IMR-90 (cell line): ENCODE results near the gene STAT6. TPM values are rescaled to one million over a fixed set of nuclear protein-coding genes. Genes with fewer than 3 reads are reported as not detected.

ENCODE experiments used
- ATAC-seq: fragments of 200-7000 bp; cut with Tn5 transposase; 2 replicates; pipeline ENCODE4 v1.9.1; 2020; ENCODE audit warnings: low read depth, mild to moderate bottlenecking, moderate library complexity
- BruUV-seq: library from RNA; stranded (reverse); fragments of 400-500 nt; replicated peaks from 2 replicates; lab custom pipeline; 2021; lab: Mats Ljungman, UMichigan
- CTCF ChIA-PET: fragments of 300-600 bp; formaldehyde crosslinking; extraction: SDS; loops from one replicate; lab custom pipeline; 2021; ENCODE audit warnings: antibody characterized with exemption; lab: Yijun Ruan, JAX
- POLR2A ChIA-PET: fragments of 300-600 bp; sonication (Branson Sonifier 250); formaldehyde crosslinking; loops from one replicate; lab custom pipeline; 2022; ENCODE audit warnings: antibody characterized with exemption; ENCODE audit not compliant: unreplicated experiment; lab: Charles Lee
- DNase-seq: peaks from one replicate; pipeline ENCODE4 v3.0.0; 2013
- H2AFZ ChIP-seq: replicated peaks from 2 replicates; pipeline ENCODE3; 2013; ENCODE audit warnings: low read length, mild to moderate bottlenecking; ENCODE audit not compliant: poor library complexity
- H2AK5ac ChIP-seq: 2 replicates; pipeline ENCODE4 v1.6.1; 2013; ENCODE audit warnings: low read depth, low read length, inconsistent platforms
- H2AK9ac ChIP-seq: replicated peaks from 2 replicates; pipeline ENCODE3; 2013; ENCODE audit warnings: mild to moderate bottlenecking, low read depth, low read length, moderate library complexity; ENCODE audit not compliant: poor library complexity
- H2BK120ac ChIP-seq: 2 replicates; pipeline ENCODE4 v1.6.1; 2013; ENCODE audit warnings: low read depth, low read length, inconsistent platforms
- H2BK15ac ChIP-seq: 3 replicates; pipeline ENCODE4 v1.6.1; 2013; ENCODE audit warnings: low read depth, low read length, inconsistent platforms
- H2BK20ac ChIP-seq: 2 replicates; pipeline ENCODE4 v1.6.1; 2013; ENCODE audit warnings: low read depth, mild to moderate bottlenecking, inconsistent platforms, low read length, moderate library complexity
- H2BK5ac ChIP-seq: 2 replicates; pipeline ENCODE4 v1.6.1; 2013; ENCODE audit warnings: mild to moderate bottlenecking, low read depth, low read length, inconsistent platforms; ENCODE audit not compliant: poor library complexity, severe bottlenecking
- H3K14ac ChIP-seq: replicated peaks from 2 replicates; pipeline ENCODE4 v1.6.1; 2013; ENCODE audit warnings: low read depth, low read length, inconsistent platforms
- H3K18ac ChIP-seq: 2 replicates; pipeline ENCODE4 v1.6.1; 2013; ENCODE audit warnings: low read depth, low read length, control low read depth
- H3K23ac ChIP-seq: 2 replicates; pipeline ENCODE4 v1.6.1; 2013; ENCODE audit warnings: low read depth, low read length, inconsistent platforms
- H3K27ac ChIP-seq: 2 replicates; pipeline ENCODE4 v1.5.1; 2013; ENCODE audit warnings: mild to moderate bottlenecking, control low read depth, low read length; ENCODE audit not compliant: insufficient read depth
- H3K27me3 ChIP-seq: 2 replicates; pipeline ENCODE4 v1.6.1; 2013; ENCODE audit warnings: low read length; ENCODE audit not compliant: control insufficient read depth, insufficient read depth
- H3K36me3 ChIP-seq: 2 replicates; pipeline ENCODE4 v1.6.1; 2013; ENCODE audit warnings: low read length, mixed read lengths; ENCODE audit not compliant: control insufficient read depth, insufficient read depth
- H3K4ac ChIP-seq: 2 replicates; pipeline ENCODE4 v1.6.1; 2013; ENCODE audit warnings: low read depth, low read length, inconsistent platforms
- H3K4me1 ChIP-seq: 2 replicates; pipeline ENCODE4 v1.6.1; 2013; ENCODE audit warnings: low read length, mixed read lengths; ENCODE audit not compliant: control insufficient read depth, insufficient read depth
- H3K4me2 ChIP-seq: 2 replicates; pipeline ENCODE4 v1.6.1; 2013; ENCODE audit warnings: low read depth, mild to moderate bottlenecking, control low read depth, low read length, moderate library complexity
- H3K4me3 ChIP-seq: 2 replicates; pipeline ENCODE4 v1.5.1; 2013; ENCODE audit warnings: low read depth, mild to moderate bottlenecking, control low read depth, low read length, moderate library complexity; ENCODE audit not compliant: insufficient read depth
- H3K56ac ChIP-seq: 2 replicates; pipeline ENCODE4 v1.6.1; 2013; ENCODE audit warnings: low read length, inconsistent platforms; ENCODE audit not compliant: insufficient read depth; ENCODE audit errors: extremely low read depth
- H3K79me1 ChIP-seq, 2 experiments: 2 replicates each; pipeline ENCODE4 v1.6.1; 2013; ENCODE audit warnings: low read length in 2 of 2, inconsistent platforms in 1 of 2, low read depth in 1 of 2
- H3K9ac ChIP-seq: 2 replicates; pipeline ENCODE4 v1.6.1; 2013; ENCODE audit warnings: low read depth, low read length, control low read depth
- H3K9me1 ChIP-seq: 2 replicates; pipeline ENCODE4 v1.6.1; 2013; ENCODE audit warnings: low read length, inconsistent platforms; ENCODE audit not compliant: insufficient read depth
- H3K9me3 ChIP-seq: 2 replicates; pipeline ENCODE4 v1.6.1; 2013; ENCODE audit warnings: low read length; ENCODE audit not compliant: control insufficient read depth, insufficient read depth
- H4K20me1 ChIP-seq: 2 replicates; pipeline ENCODE4 v1.6.1; 2013; ENCODE audit warnings: low read length, inconsistent platforms; ENCODE audit not compliant: insufficient read depth
- H4K5ac ChIP-seq: 2 replicates; pipeline ENCODE4 v1.6.1; 2013; ENCODE audit warnings: mild to moderate bottlenecking, low read depth, low read length, control low read depth
- H4K8ac ChIP-seq, 2 experiments: 2 replicates each; pipeline ENCODE4 v1.6.1; 2013; ENCODE audit warnings: low read depth in 2 of 2, low read length in 2 of 2, control low read depth in 1 of 2, inconsistent platforms in 1 of 2
- H4K91ac ChIP-seq: 2 replicates; pipeline ENCODE4 v1.6.1; 2013; ENCODE audit warnings: low read depth, low read length, inconsistent platforms; ENCODE audit not compliant: insufficient read depth
- CHD1 ChIP-seq: IDR thresholded peaks from 2 replicates; pipeline ENCODE4 v1.6.1; 2012; ENCODE audit warnings: low read depth, low read length, improper control_type of control experiment
- MAZ ChIP-seq: IDR thresholded peaks from 2 replicates; pipeline ENCODE4 v1.6.1; 2012; ENCODE audit warnings: low read depth, mild to moderate bottlenecking, low read length, improper control_type of control experiment, moderate library complexity, borderline replicate concordance
- MXI1 ChIP-seq: IDR thresholded peaks from 2 replicates; pipeline ENCODE4 v1.6.1; 2012; ENCODE audit warnings: low read depth, mild to moderate bottlenecking, low read length, moderate library complexity, borderline replicate concordance
- WGBS, 2 experiments: methylation state at CpG; one replicate each; pipeline versions ENCODE4 v1.1.5 to v1.1.7; 2013; ENCODE audit warnings: missing lambda C conversion rate in 2 of 2; ENCODE audit not compliant: insufficient read length in 1 of 2; ENCODE audit errors: extremely low coverage in 2 of 2; 5-methylcytosine and 5-hydroxymethylcytosine counted together
- dilution Hi-C: fragments of 300-500 bp; cut with HindIII; formaldehyde crosslinking; loops from one replicate; pipeline ENCODE4 v1.14.3; 2018; ENCODE audit warnings: low sequenced_read_pairs; ENCODE audit not compliant: unreplicated experiment
- in situ Hi-C: fragments of 300-500 bp; cut with MboI; formaldehyde crosslinking; loops from 3 replicates; pipeline ENCODE4 v1.14.3; 2019; ENCODE audit warnings: low sequenced_read_pairs, inconsistent platforms, mixed read lengths
- intact Hi-C: fragments of 100-400 bp; cut with micrococcal nuclease; formaldehyde crosslinking; loops from 2 replicates; pipeline ENCODE4 v1.10.0; 2022
- polyA plus RNA-seq, 3 experiments: library from polyadenylated mRNA; depleted of rRNA; stranded (reverse); fragments of >200 nt; gene quantifications; 2 replicates each; pipeline ENCODE4 v1.2.3, GENCODE V29; 2012; ENCODE audit warnings: low replicate concordance in 1 of 3
- total RNA-seq: library from RNA; depleted of rRNA; stranded (reverse); fragments of >200 nt; gene quantifications from 2 replicates; pipeline ENCODE4 v1.2.3, GENCODE V29; 2012

The STAT6 gene
- total and polyA plus RNA-seq, 2 of the 4 experiments (the other 2 are of a cell fraction): 43.4 to 96.9 TPM

GRCh38 chr12:57152639-57153038 is 41.5 kb upstream of the STAT6 start:
- H3K18ac ChIP-seq: peak overlapping the region; percentile 78
- H3K4me1 ChIP-seq: peaks cover 48% of the 10 kb centered on the region
- peak overlapping the region; percentile 28 to 58; a peak in 2 of 4 replicates for H4K8ac ChIP-seq
- H3K36me3 ChIP-seq: peaks cover 71% of the 10 kb centered on the region
- no CpG with 5 or more reads among the region's 4 CpGs for WGBS, 2 experiments
- peaks cover 60% of the 10 kb centered on the region for H4K20me1 ChIP-seq
- H3K27me3 ChIP-seq: no peaks in the 10 kb centered on the region
- peak overlapping the region; percentile 30; the same call in 1 of the 2 replicates for H2BK20ac ChIP-seq
- peak overlapping the region; percentile 72 for H4K5ac ChIP-seq
- peak overlapping the region; percentile 85 for H3K14ac ChIP-seq
- no peak overlapping the region for H2AFZ ChIP-seq
- peak; percentile 54 for DNase-seq
- H3K9me3 ChIP-seq: no peaks in the 10 kb centered on the region
- no peak for ATAC-seq
- intact Hi-C loops (no loop called here), in situ Hi-C loops (no loop called here), dilution Hi-C loops (no loop called here)
- H3K4ac ChIP-seq: peak overlapping the region; percentile 87
- peak overlapping the region; percentile 62; the same call in 1 of the 2 replicates for H4K91ac ChIP-seq
- peak overlapping the region; percentile 56 for H2BK5ac ChIP-seq
- peak overlapping the region; percentile 50; the same call in 1 of the 3 replicates for H2BK15ac ChIP-seq
- H3K9ac ChIP-seq: peak overlapping the region; percentile 10; the same call in 1 of the 2 replicates
- peaks cover 44 to 92% of the 10 kb centered on the region in 2 experiments for H3K79me1 ChIP-seq
- BruUV-seq: no TSS peak
- peaks cover 45% of the 10 kb centered on the region for H3K9me1 ChIP-seq
- H2BK120ac ChIP-seq: peak overlapping the region; percentile 66; the same call in 1 of the 2 replicates
- peak overlapping the region; percentile 18; the same call in 1 of the 2 replicates for H3K4me2 ChIP-seq
- peak overlapping the region; percentile 72; the same call in 1 of the 2 replicates for H3K23ac ChIP-seq
- H3K27ac ChIP-seq: peak overlapping the region; percentile 81; the same call in 1 of the 2 replicates
- peak overlapping the region; percentile 71 for H2AK5ac ChIP-seq
- peak overlapping the region; percentile 60 for H2AK9ac ChIP-seq
- H3K56ac ChIP-seq: no peak overlapping the region
- no peak overlapping the region for H3K4me3 ChIP-seq
- TF ChIP-seq MAZ (no peak), CHD1 (no peak), MXI1 (no peak)
- POLR2A ChIA-PET: no interaction called here
- CTCF ChIA-PET: interaction anchor here (0.5 kb wide), 1 partner anchor 27 kb away, joined by 3 read pairs; no protein-coding TSS in a partner anchor
